Gastrocnemius medialis (tissue), 4 donors: ENCODE results near the gene OPCML. TPM values are rescaled to one million over a fixed set of nuclear protein-coding genes. Genes with fewer than 3 reads are reported as not detected.

Source experiments
- ATAC-seq, 2 donors: fragments of 150-250 bp; one replicate each; pipeline ENCODE4 v1.9.1; 2016
- DNase-seq, 2 donors: peaks; one replicate each; pipeline ENCODE4 v3.0.0-alpha.2; 2019
- H3K27ac ChIP-seq, 4 donors: fragments of 200-600 bp; sonication (generic); 1 replicate in 1 of 4; 2 replicates in 3 of 4; pipeline ENCODE4 v1.5.1; 2016 to 2018; ENCODE audit warnings: mild to moderate bottlenecking in 2 of 4, moderate library complexity in 1 of 4
- H3K27me3 ChIP-seq, 3 donors: fragments of 200-600 bp; sonication (generic) in 2 of 3; 1 replicate in 1 of 3; 2 replicates in 2 of 3; pipeline versions ENCODE4 v1.5.1 to v1.6.0; 2016 to 2019; ENCODE audit warnings: mild to moderate bottlenecking in 1 of 3, moderate library complexity in 1 of 3
- H3K36me3 ChIP-seq, 2 donors: fragments of 200-600 bp; sonication (generic) in 1 of 2; one replicate each; pipeline ENCODE4 v1.5.1; 2017 to 2018
- H3K4me1 ChIP-seq, 2 donors: fragments of 200-600 bp; sonication (generic) in 1 of 2; one replicate each; pipeline ENCODE4 v1.5.1; 2016 to 2017; ENCODE audit warnings: mild to moderate bottlenecking in 2 of 2
- H3K4me3 ChIP-seq, 4 donors: fragments of 200-600 bp; sonication (generic) in 3 of 4; 1 replicate in 1 of 4; 2 replicates in 3 of 4; pipeline ENCODE4 v1.5.1; 2016 to 2019; ENCODE audit warnings: mild to moderate bottlenecking in 2 of 4
- H3K9me3 ChIP-seq, 3 donors: fragments of 200-600 bp; sonication (generic) in 2 of 3; 1 replicate in 1 of 3; 2 replicates in 2 of 3; pipeline ENCODE4 v1.5.1; 2016 to 2019
- POLR2A ChIP-seq, 2 donors: fragments of 450-650 bp; IDR thresholded peaks; one replicate each; pipeline ENCODE4 v1.6.1; 2017; ENCODE audit warnings: antibody characterized with exemption in 2 of 2, mild to moderate bottlenecking in 2 of 2, moderate library complexity in 2 of 2
- in situ Hi-C, 4 donors: fragments of 200-750 bp; cut with MboI; loops; one replicate each; pipeline versions ENCODE4 v1.15.0 to v1.8.0; 2017; ENCODE audit warnings: low sequenced_read_pairs in 4 of 4
- intact Hi-C: fragments of 100-400 bp; cut with DNase I; formaldehyde crosslinking; loops from one replicate; pipeline ENCODE4 v1.15.1; 2023; ENCODE audit warnings: low total_unique reads
- total RNA-seq, 4 donors: library from RNA; depleted of rRNA; stranded (reverse); fragments of >200 nt; gene quantifications; one replicate each; pipeline versions ENCODE4 v1.1.0 to v1.2.3, GENCODE V29; 2016
- TF ChIP-seq, protein P1 (sequence below), 5 experiments: fragments of 450-650 bp in 3 of 5; fragments of 200-600 bp in 2 of 5; sonication (generic) in 2 of 5; IDR thresholded peaks in 4 of 5; conservative IDR thresholded peaks in 1 of 5; 1 replicate in 4 of 5; 2 replicates in 1 of 5; pipeline ENCODE4 v1.5.1; 2016 to 2019; ENCODE audit warnings: antibody characterized with exemption in 5 of 5, mild to moderate bottlenecking in 3 of 5, moderate library complexity in 3 of 5

OPCML gene
- total RNA-seq, 4 donors from 2014 or later, result not detected

GRCh38 chr11:133476570-133477250, 55.6 kb downstream of the OPCML start:
- H3K36me3 ChIP-seq, result no peaks in the 10 kb centered on the region
- no peaks in the 10 kb centered on the region for H3K4me1 ChIP-seq
- no peak for TF ChIP-seq POLR2A (IDR thresholded peaks at IDR 0.05)
- TF ChIP-seq, protein P1, sequence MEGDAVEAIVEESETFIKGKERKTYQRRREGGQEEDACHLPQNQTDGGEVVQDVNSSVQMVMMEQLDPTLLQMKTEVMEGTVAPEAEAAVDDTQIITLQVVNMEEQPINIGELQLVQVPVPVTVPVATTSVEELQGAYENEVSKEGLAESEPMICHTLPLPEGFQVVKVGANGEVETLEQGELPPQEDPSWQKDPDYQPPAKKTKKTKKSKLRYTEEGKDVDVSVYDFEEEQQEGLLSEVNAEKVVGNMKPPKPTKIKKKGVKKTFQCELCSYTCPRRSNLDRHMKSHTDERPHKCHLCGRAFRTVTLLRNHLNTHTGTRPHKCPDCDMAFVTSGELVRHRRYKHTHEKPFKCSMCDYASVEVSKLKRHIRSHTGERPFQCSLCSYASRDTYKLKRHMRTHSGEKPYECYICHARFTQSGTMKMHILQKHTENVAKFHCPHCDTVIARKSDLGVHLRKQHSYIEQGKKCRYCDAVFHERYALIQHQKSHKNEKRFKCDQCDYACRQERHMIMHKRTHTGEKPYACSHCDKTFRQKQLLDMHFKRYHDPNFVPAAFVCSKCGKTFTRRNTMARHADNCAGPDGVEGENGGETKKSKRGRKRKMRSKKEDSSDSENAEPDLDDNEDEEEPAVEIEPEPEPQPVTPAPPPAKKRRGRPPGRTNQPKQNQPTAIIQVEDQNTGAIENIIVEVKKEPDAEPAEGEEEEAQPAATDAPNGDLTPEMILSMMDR (IDR thresholded peaks at IDR 0.05 in 4 of 5, conservative IDR thresholded peaks at IDR 0.05 in 1 of 5), result no peak
- no peak overlapping the region for H3K27ac ChIP-seq
- no peak for ATAC-seq
- intact Hi-C loops (no loop called here), in situ Hi-C loops (no loop called here)
- H3K9me3 ChIP-seq, result no peaks in the 10 kb centered on the region
- DNase-seq, result no peak
- H3K27me3 ChIP-seq, result no peaks in the 10 kb centered on the region
- no peak overlapping the region for H3K4me3 ChIP-seq

DNA sequence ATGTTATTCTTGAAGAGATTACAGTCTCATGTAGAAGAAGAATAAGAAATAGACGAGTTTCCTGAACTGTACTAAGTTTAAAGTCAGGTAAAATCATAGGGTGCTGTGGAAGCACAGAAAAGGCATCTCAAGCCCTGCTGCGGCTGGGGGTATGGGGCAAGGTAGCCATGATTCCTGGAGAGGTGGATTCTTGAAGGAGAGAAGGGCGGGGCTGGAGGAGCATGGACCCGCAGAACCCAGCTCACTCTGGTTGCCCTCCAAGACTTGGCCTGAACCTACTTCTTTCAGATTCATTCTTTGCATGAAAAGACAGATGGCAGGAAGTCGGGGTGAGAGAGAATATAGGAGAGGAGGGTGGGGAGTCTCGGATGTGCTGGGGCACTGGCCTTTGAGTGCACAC, 57.8 kb downstream of the OPCML start:
- Histone ChIP-seq H3K36me3 (no peaks in the 10 kb centered on the region), H3K9me3 (no peaks in the 10 kb centered on the region), H3K27me3 (no peaks in the 10 kb centered on the region), H3K4me1 (no peaks in the 10 kb centered on the region), H3K27ac (no peak overlapping the region), H3K4me3 (no peak overlapping the region)
- DNase-seq (no peak), ATAC-seq (no peak)
- TF ChIP-seq POLR2A (IDR thresholded peaks at IDR 0.05), result no peak
- TF ChIP-seq, protein P1 (IDR thresholded peaks at IDR 0.05 in 4 of 5, conservative IDR thresholded peaks at IDR 0.05 in 1 of 5), result no peak
- in situ Hi-C loops (no loop called here), intact Hi-C loops (no loop called here)

DNA sequence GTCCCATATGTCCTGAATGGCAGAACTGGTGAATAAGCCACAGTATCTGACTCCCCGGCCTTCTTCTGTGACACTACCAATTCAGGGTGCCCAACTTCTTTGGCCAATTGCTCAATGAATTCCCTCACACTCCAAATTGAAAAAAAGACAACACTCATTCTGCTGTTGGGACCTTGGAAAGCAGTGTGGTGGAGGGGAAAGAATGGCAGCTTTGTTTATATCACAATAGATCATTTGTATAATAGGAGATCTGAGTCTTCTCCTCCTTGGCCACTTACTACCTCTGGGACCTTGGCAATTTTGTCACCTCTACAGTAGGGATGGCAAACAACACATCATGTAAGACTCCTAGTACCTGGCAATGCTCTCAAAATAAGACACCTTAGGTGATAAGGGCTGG, 64.6 kb downstream of the OPCML start:
- Histone ChIP-seq H3K36me3 (no peaks in the 10 kb centered on the region), H3K4me3 (no peak overlapping the region), H3K27me3 (no peaks in the 10 kb centered on the region), H3K4me1 (no peaks in the 10 kb centered on the region), H3K9me3 (no peaks in the 10 kb centered on the region), H3K27ac (no peak overlapping the region)
- in situ Hi-C loops, result no loop called here
- no peak for TF ChIP-seq POLR2A (IDR thresholded peaks at IDR 0.05)
- TF ChIP-seq, protein P1 (IDR thresholded peaks at IDR 0.05 in 4 of 5, conservative IDR thresholded peaks at IDR 0.05 in 1 of 5), result no peak
- no peak for ATAC-seq
- DNase-seq, result no peak
- intact Hi-C loops, result no loop called here

DNA sequence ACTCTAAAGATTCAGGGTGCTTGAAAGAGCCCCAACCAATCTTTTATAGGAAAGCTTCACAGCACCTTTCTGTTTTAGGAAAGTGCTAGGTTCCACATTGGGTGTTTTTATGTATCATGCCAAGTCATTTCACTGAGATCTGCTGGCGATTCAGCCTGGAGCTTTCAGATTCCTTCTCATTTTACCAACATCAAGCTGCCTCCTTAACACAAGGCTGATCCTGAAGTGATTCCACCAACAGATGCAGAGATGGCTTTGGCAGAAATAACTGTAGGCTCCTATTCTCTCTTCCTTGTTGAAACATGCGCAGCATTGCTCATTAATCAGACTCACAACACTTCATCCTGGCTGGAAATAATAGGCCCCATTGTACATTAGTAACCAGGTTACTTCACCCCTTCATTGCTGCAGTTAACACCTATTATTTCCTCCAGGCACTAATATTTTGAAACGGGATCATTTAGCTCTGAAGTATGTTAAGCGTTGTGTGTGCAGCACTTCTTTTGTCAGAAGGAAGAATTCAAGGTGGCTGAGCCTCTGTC, 89.0 kb downstream of the OPCML start:
- Histone ChIP-seq H3K27me3 (no peaks in the 10 kb centered on the region), H3K36me3 (no peaks in the 10 kb centered on the region), H3K4me1 (no peaks in the 10 kb centered on the region), H3K9me3 (no peaks in the 10 kb centered on the region), H3K27ac (no peak overlapping the region), H3K4me3 (no peak overlapping the region)
- intact Hi-C loops (no loop called here), in situ Hi-C loops (no loop called here)
- DNase-seq (no peak), ATAC-seq (no peak)
- TF ChIP-seq POLR2A (IDR thresholded peaks at IDR 0.05), result no peak

- Histone ChIP-seq H3K9me3 (no peaks in the 10 kb centered on the region), H3K27ac (no peak overlapping the region), H3K27me3 (no peaks in the 10 kb centered on the region), H3K4me1 (no peaks in the 10 kb centered on the region), H3K4me3 (no peak overlapping the region), H3K36me3 (no peaks in the 10 kb centered on the region)
- DNase-seq, result no peak
- in situ Hi-C loops, result no loop called here
- intact Hi-C loops, result no loop called here
- no peak for TF ChIP-seq POLR2A (IDR thresholded peaks at IDR 0.05)
- TF ChIP-seq, protein P1 (IDR thresholded peaks at IDR 0.05 in 4 of 5, conservative IDR thresholded peaks at IDR 0.05 in 1 of 5), result no peak
- ATAC-seq, result no peak
Measured at GRCh38 chr11:133441964-133442660, 90.2 kb downstream of the OPCML start.
